Measurements from ENCODE around the gene ZNF831. TPM values are rescaled to one million over a fixed set of nuclear protein-coding genes. Genes with fewer than 3 reads are reported as not detected.

Gene ZNF831
- total RNA-seq, 4 donors from 2014 or later = 0.05 to 0.07 TPM; not detected in 2

- no peaks in the 10 kb centered on the region for H3K4me1 ChIP-seq
- in situ Hi-C loops (cut with MboI; ENCODE audit: low sequenced_read_pairs in 4 of 4) (no loop called here), intact Hi-C loops (cut with DNase I; ENCODE audit: low total_unique reads) (no loop called here)
- no peaks in the 10 kb centered on the region for H3K9me3 ChIP-seq
- ATAC-seq (no peak), DNase-seq (no peak)
- no peaks in the 10 kb centered on the region for H3K36me3 ChIP-seq
- H3K27me3 ChIP-seq = peaks cover 3 to 6% (median 3%) of the 10 kb centered on the region in 3 donors
- TF ChIP-seq CTCF (IDR thresholded peaks at IDR 0.05 in 4 of 5, conservative IDR thresholded peaks at IDR 0.05 in 1 of 5) = no peak
- TF ChIP-seq POLR2A (IDR thresholded peaks at IDR 0.05) = no peak
- no peak overlapping the region for H3K27ac ChIP-seq
- no peak overlapping the region for H3K4me3 ChIP-seq
Observed at GRCh38 chr20:59273739-59274357, 110.2 kb downstream of the ZNF831 start.

GRCh38 chr20:59276938-59277337 lies 113.3 kb downstream of the ZNF831 start:
- peaks cover 0 to 3% (median 3%) of the 10 kb centered on the region in 3 donors for H3K27me3 ChIP-seq
- no peaks in the 10 kb centered on the region for H3K4me1 ChIP-seq
- DNase-seq (no peak), ATAC-seq (no peak)
- no peak overlapping the region for H3K27ac ChIP-seq
- H3K4me3 ChIP-seq = no peak overlapping the region
- TF ChIP-seq POLR2A (IDR thresholded peaks at IDR 0.05) (no peak), CTCF (IDR thresholded peaks at IDR 0.05 in 4 of 5, conservative IDR thresholded peaks at IDR 0.05 in 1 of 5) (no peak)
- intact Hi-C loops (cut with DNase I; ENCODE audit: low total_unique reads) (no loop called here), in situ Hi-C loops (cut with MboI; ENCODE audit: low sequenced_read_pairs in 4 of 4) (loop anchor here in 1 of 4 donors (25.0 kb wide), 1 partner anchor 110 kb away; no protein-coding TSS in a partner anchor)
- H3K36me3 ChIP-seq = no peaks in the 10 kb centered on the region
- H3K9me3 ChIP-seq = no peaks in the 10 kb centered on the region

DNA sequence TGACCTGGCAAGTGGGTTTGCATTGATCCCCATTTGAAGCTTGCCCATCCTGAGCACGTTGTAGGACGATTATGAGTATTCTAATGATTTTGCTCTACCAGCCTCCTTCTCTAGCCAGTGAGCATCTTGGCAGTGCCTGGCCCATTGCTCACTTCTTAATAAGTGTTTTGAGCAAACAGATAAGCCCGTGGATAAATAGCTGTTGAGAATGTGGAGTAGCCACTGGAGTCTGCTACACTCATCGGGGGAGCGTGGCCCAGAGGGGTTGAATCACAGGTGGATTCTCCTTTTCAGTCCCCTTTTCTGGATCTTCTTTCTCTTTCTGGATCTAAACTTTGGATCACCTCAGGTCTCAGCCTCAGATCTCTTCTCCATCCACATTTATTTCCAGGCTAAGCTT lies 120.8 kb downstream of the ZNF831 start:
- Histone ChIP-seq H3K4me1 (no peaks in the 10 kb centered on the region), H3K4me3 (no peak overlapping the region), H3K9me3 (no peaks in the 10 kb centered on the region), H3K27me3 (no peaks in the 10 kb centered on the region), H3K36me3 (no peaks in the 10 kb centered on the region), H3K27ac (no peak overlapping the region)
- no peak for TF ChIP-seq POLR2A (IDR thresholded peaks at IDR 0.05)
- no peak for TF ChIP-seq CTCF (IDR thresholded peaks at IDR 0.05 in 4 of 5, conservative IDR thresholded peaks at IDR 0.05 in 1 of 5)
- in situ Hi-C loops (cut with MboI; ENCODE audit: low sequenced_read_pairs in 4 of 4) = loop anchor here in 1 of 4 donors (25.0 kb wide), 1 partner anchor 103 kb away; no protein-coding TSS in a partner anchor
- intact Hi-C loops (cut with DNase I; ENCODE audit: low total_unique reads) = no loop called here
- ATAC-seq (no peak), DNase-seq (no peak)

DNA sequence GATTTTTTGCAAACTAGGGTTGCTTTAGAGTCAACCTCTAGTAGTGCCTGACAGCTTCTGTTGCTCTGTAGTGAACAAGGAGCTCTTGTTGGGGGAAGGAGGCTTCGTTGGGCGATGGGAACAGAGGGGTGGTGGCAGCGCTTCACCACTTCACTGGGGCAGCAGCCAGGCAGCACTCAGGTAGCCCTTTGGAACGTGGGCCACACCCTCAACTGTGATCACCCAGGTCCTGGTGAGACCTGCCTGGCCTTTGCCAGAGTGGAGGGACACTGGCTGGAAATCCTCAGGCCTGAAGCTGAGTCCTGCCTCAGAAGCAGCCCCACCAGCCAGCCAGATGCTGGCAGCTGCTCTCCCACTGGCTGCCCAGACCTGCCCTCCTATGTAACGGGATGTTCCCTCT lies 126.4 kb downstream of the ZNF831 start:
- TF ChIP-seq CTCF (IDR thresholded peaks at IDR 0.05 in 4 of 5, conservative IDR thresholded peaks at IDR 0.05 in 1 of 5) (no peak), POLR2A (IDR thresholded peaks at IDR 0.05) (no peak)
- DNase-seq (no peak), ATAC-seq (no peak)
- Histone ChIP-seq H3K9me3 (no peaks in the 10 kb centered on the region), H3K27ac (no peak overlapping the region), H3K4me3 (no peak overlapping the region), H3K36me3 (no peaks in the 10 kb centered on the region), H3K4me1 (no peaks in the 10 kb centered on the region), H3K27me3 (peaks cover 0 to 5% (median 0%) of the 10 kb centered on the region in 3 donors)
- in situ Hi-C loops (cut with MboI; ENCODE audit: low sequenced_read_pairs in 4 of 4) = loop anchor here in 1 of 4 donors (25.0 kb wide), 1 partner anchor 97 kb away; no protein-coding TSS in a partner anchor
- intact Hi-C loops (cut with DNase I; ENCODE audit: low total_unique reads) = no loop called here
